Measurements from ENCODE around the gene ZSCAN9. TPM values are rescaled to one million over a fixed set of nuclear protein-coding genes. Genes with fewer than 3 reads are reported as not detected.

ZSCAN9 gene
- total and polyA plus RNA-seq, 9 of the 15 experiments (the other 6 are each of a cell fraction or from before 2014, with no cell fraction given): 18.8 to 48.9 (median 28.7) TPM

DNA sequence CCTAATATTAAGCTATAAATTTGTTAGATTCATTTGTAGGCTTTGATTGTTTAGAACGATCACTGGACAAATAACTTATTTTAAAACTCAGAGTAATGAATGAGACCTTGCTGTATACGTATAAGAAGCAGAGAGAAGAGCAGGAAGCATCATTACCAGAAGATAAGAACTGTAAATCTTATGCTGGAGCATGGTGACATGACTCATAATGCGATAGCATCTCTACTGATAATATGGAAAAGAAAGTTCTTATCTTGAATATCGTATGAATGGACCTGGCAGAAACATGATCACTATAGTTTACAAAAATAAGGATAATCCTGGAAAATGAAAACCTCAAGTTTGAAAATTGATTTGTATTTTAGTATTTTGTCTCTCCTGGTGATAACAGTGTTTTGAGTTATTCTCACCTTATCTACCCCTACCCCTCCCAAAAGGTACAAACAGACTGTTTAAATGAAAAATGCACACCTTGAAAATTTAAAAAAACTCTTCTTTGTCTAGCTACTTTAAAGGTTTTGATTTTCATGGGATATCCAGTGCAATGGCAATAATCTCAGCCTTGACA, 39.8 kb downstream of the ZSCAN9 start:
- POLR2A ChIA-PET: interaction anchor here (0.5 to 0.6 kb wide), 2 partner anchors 369 to 589 kb away, joined by 3 read pairs; no protein-coding TSS in a partner anchor
- no peak overlapping the region for H3K4me2 ChIP-seq (ENCODE audit: insufficient read depth, low read length)
- CTCF ChIA-PET (ENCODE audit: low intra/inter-chr PET ratio): no interaction called here
- BruUV-seq (replicated peaks): no TSS peak
- no peaks in the 10 kb centered on the region for H3K36me3 ChIP-seq (ENCODE audit: control insufficient read depth, insufficient read depth, low read length)
- DNase-seq (ENCODE audit: extremely low read depth in 1 of 4, low spot score in 3 of 4) (peak in 3 of 4 experiments; percentile 21 to 42 (median 27)), ATAC-seq (no peak), FAIRE-seq (no peak)
- no peak overlapping the region for H3K27ac ChIP-seq (ENCODE audit: extremely low read depth, low read depth, low read length)
- H3K9ac ChIP-seq (ENCODE audit: insufficient read depth in 1 of 2, low read depth in 2 of 2, low read length in 2 of 2): no peak overlapping the region
- no peak overlapping the region for H2AFZ ChIP-seq (ENCODE audit: low read depth, low read length)
- no peaks in the 10 kb centered on the region; the same call in 1 of the 2 replicates for H3K9me3 ChIP-seq (replicated peaks; ENCODE audit: control insufficient read depth, insufficient read depth, low read depth, low read length)
- H3K79me2 ChIP-seq (ENCODE audit: control insufficient read depth, insufficient read depth, low read length): peaks cover 26% of the 10 kb centered on the region
- peaks cover 7 to 26% of the 10 kb centered on the region in 2 experiments for H3K4me1 ChIP-seq (replicated peaks in 1 of 2; ENCODE audit: control insufficient read depth in 2 of 2, insufficient read depth in 2 of 2, low read length in 2 of 2)
- H4K20me1 ChIP-seq (replicated peaks; ENCODE audit: control insufficient read depth, insufficient read depth, low read length): no peaks in the 10 kb centered on the region
- no peaks in the 10 kb centered on the region for H3K9me1 ChIP-seq (ENCODE audit: control insufficient read depth, insufficient read depth, low read length)
- intact Hi-C loops (cut with micrococcal nuclease) (loop anchor here (5.0 kb wide), 2 partner anchors 87 to 128 kb away; no protein-coding TSS in a partner anchor), in situ Hi-C loops (cut with MboI) (no loop called here)
- WGBS (ENCODE audit: insufficient coverage, low coverage, missing lambda C conversion rate): 4% methylated on average over 4 of the region's 4 CpGs
- H3K4me3 ChIP-seq: no peak overlapping the region
- no peaks in the 10 kb centered on the region for H3K27me3 ChIP-seq (ENCODE audit: control insufficient read depth in 2 of 2, insufficient read depth in 2 of 2, low read length in 2 of 2)
- TF ChIP-seq CTCF (IDR thresholded peaks at IDR 0.05 in 2 of 3, conservative IDR thresholded peaks at IDR 0.05 in 1 of 3; ENCODE audit: insufficient read depth in 2 of 3, low read depth in 1 of 3, low read length in 3 of 3) (no peak), POLR2AphosphoS2 (IDR thresholded peaks at IDR 0.05; ENCODE audit: low read length) (no peak), MTA1 (IDR thresholded peaks at IDR 0.05; ENCODE audit: borderline replicate concordance) (peak; percentile 86; the same call in 1 of the 2 replicates), SOX6 (IDR thresholded peaks at IDR 0.05) (0 out of 2 replicates have a peak, but pooled peaks have one; percentile 44), PYGO2 (tag; IDR thresholded peaks at IDR 0.05) (0 out of 2 replicates have a peak, but pooled peaks have one; percentile 28), CBFA2T2 (conservative IDR thresholded peaks at IDR 0.05) (no peak), AFF1 (IDR thresholded peaks at IDR 0.05; ENCODE audit: low read depth in 1 of 2, partially characterized antibody in 2 of 2) (peak in 1 of 2 experiments; percentile 44), DPF2 (IDR thresholded peaks at IDR 0.05) (peak; percentile 96), HDAC6 (IDR thresholded peaks at IDR 0.05; ENCODE audit: low read depth, low read length) (no peak), CTBP1 (IDR thresholded peaks at IDR 0.05; ENCODE audit: borderline replicate concordance) (peak; percentile 74; the same call in 1 of the 2 replicates), CBFB (CRISPR knock-in tag; IDR thresholded peaks at IDR 0.05) (no peak)
- TF ChIP-seq, protein P1, sequence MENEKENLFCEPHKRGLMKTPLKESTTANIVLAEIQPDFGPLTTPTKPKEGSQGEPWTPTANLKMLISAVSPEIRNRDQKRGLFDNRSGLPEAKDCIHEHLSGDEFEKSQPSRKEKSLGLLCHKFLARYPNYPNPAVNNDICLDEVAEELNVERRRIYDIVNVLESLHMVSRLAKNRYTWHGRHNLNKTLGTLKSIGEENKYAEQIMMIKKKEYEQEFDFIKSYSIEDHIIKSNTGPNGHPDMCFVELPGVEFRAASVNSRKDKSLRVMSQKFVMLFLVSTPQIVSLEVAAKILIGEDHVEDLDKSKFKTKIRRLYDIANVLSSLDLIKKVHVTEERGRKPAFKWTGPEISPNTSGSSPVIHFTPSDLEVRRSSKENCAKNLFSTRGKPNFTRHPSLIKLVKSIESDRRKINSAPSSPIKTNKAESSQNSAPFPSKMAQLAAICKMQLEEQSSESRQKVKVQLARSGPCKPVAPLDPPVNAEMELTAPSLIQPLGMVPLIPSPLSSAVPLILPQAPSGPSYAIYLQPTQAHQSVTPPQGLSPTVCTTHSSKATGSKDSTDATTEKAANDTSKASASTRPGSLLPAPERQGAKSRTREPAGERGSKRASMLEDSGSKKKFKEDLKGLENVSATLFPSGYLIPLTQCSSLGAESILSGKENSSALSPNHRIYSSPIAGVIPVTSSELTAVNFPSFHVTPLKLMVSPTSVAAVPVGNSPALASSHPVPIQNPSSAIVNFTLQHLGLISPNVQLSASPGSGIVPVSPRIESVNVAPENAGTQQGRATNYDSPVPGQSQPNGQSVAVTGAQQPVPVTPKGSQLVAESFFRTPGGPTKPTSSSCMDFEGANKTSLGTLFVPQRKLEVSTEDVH (IDR thresholded peaks at IDR 0.05; ENCODE audit: low read depth, partially characterized antibody): no peak

All from K562 (cell line).